Tibial artery (tissue), 4 donors: ENCODE data around the gene IQGAP2.

ENCODE experiments used
- DNase-seq, 2 donors: peaks; one replicate each; pipeline ENCODE4 v3.0.0-alpha.2; 2019
- H3K27ac ChIP-seq, 2 donors: fragments of 200-600 bp; sonication (generic) in 1 of 2; 1 replicate in 1 of 2; 2 replicates in 1 of 2; pipeline ENCODE4 v1.5.1; 2018 to 2019; ENCODE audit warnings: mild to moderate bottlenecking in 1 of 2
- H3K27me3 ChIP-seq, 2 donors: fragments of 200-600 bp; sonication (generic) in 1 of 2; one replicate each; pipeline versions ENCODE4 v1.5.1 to v1.6.0; 2016 to 2019
- H3K36me3 ChIP-seq, 3 donors: fragments of 200-600 bp; sonication (generic) in 2 of 3; one replicate each; pipeline ENCODE4 v1.5.1; 2016 to 2019; ENCODE audit warnings: mild to moderate bottlenecking in 2 of 3
- H3K4me1 ChIP-seq, 4 donors: fragments of 200-600 bp; sonication (generic) in 2 of 4; 1 replicate in 3 of 4; 2 replicates in 1 of 4; pipeline ENCODE4 v1.5.1; 2016 to 2019
- H3K4me3 ChIP-seq, 2 donors: fragments of 200-600 bp; sonication (generic) in 1 of 2; 1 replicate in 1 of 2; 2 replicates in 1 of 2; pipeline ENCODE4 v1.5.1; 2018 to 2019; ENCODE audit warnings: mild to moderate bottlenecking in 2 of 2
- H3K9me3 ChIP-seq, 3 donors: fragments of 200-600 bp; sonication (generic) in 1 of 3; one replicate each; pipeline ENCODE4 v1.5.1; 2016 to 2019
- CTCF ChIP-seq, 2 experiments: fragments of 200-600 bp in 1 of 2; fragments of 450-650 bp in 1 of 2; IDR thresholded peaks; one replicate each; pipeline ENCODE4 v1.5.1; 2017 to 2019; ENCODE audit warnings: antibody characterized with exemption in 2 of 2, mild to moderate bottlenecking in 1 of 2, moderate library complexity in 1 of 2
- intact Hi-C: fragments of 100-400 bp; cut with DNase I; formaldehyde crosslinking; loops from one replicate; pipeline ENCODE4 v1.15.0; 2023; ENCODE audit warnings: low total_unique reads

The IQGAP2 gene

GRCh38 chr5:76615759-76616158, 212.7 kb downstream of the IQGAP2 start:
- intact Hi-C loops = no loop called here
- no peaks in the 10 kb centered on the region for H3K9me3 ChIP-seq
- no peak overlapping the region for H3K4me3 ChIP-seq
- H3K27me3 ChIP-seq = no peaks in the 10 kb centered on the region
- no peak for TF ChIP-seq CTCF (IDR thresholded peaks at IDR 0.05)
- no peak for DNase-seq
- no peak overlapping the region for H3K27ac ChIP-seq
- no peaks in the 10 kb centered on the region for H3K36me3 ChIP-seq
- H3K4me1 ChIP-seq = no peaks in the 10 kb centered on the region

- Histone ChIP-seq H3K4me3 (no peak overlapping the region), H3K27ac (no peak overlapping the region), H3K36me3 (no peaks in the 10 kb centered on the region), H3K27me3 (no peaks in the 10 kb centered on the region), H3K4me1 (no peaks in the 10 kb centered on the region), H3K9me3 (no peaks in the 10 kb centered on the region)
- no peak for TF ChIP-seq CTCF (IDR thresholded peaks at IDR 0.05)
- intact Hi-C loops = no loop called here
- DNase-seq = no peak
These were observed 213.1 kb downstream of the IQGAP2 start for GRCh38 chr5:76616206-76616605.

GRCh38 chr5:76617229-76617628, 214.1 kb downstream of the IQGAP2 start:
- no peaks in the 10 kb centered on the region for H3K9me3 ChIP-seq
- intact Hi-C loops = no loop called here
- no peak for DNase-seq
- no peak overlapping the region for H3K27ac ChIP-seq
- no peaks in the 10 kb centered on the region for H3K4me1 ChIP-seq
- H3K27me3 ChIP-seq = no peaks in the 10 kb centered on the region
- no peak overlapping the region for H3K4me3 ChIP-seq
- TF ChIP-seq CTCF (IDR thresholded peaks at IDR 0.05) = no peak
- no peaks in the 10 kb centered on the region for H3K36me3 ChIP-seq

- no peak for TF ChIP-seq CTCF (IDR thresholded peaks at IDR 0.05)
- H3K9me3 ChIP-seq = no peaks in the 10 kb centered on the region
- intact Hi-C loops = no loop called here
- H3K27ac ChIP-seq = no peak overlapping the region
- DNase-seq = no peak
- no peaks in the 10 kb centered on the region for H3K36me3 ChIP-seq
- H3K4me1 ChIP-seq = no peaks in the 10 kb centered on the region
- H3K4me3 ChIP-seq = no peak overlapping the region
- no peaks in the 10 kb centered on the region for H3K27me3 ChIP-seq
These were observed 214.6 kb downstream of the IQGAP2 start for GRCh38 chr5:76617675-76618074.

- Histone ChIP-seq H3K27ac (no peak overlapping the region), H3K27me3 (no peaks in the 10 kb centered on the region), H3K36me3 (no peaks in the 10 kb centered on the region), H3K4me1 (no peaks in the 10 kb centered on the region), H3K4me3 (no peak overlapping the region), H3K9me3 (no peaks in the 10 kb centered on the region)
- no peak for TF ChIP-seq CTCF (IDR thresholded peaks at IDR 0.05)
- intact Hi-C loops = no loop called here
- DNase-seq = no peak
These were observed 217.1 kb downstream of the IQGAP2 start for GRCh38 chr5:76620166-76620565.

- H3K27me3 ChIP-seq = no peaks in the 10 kb centered on the region
These were observed 219.0 kb downstream of the IQGAP2 start for GRCh38 chr5:76622076-76622475.

More at GRCh38 chr5:76622076-76622475, 219.0 kb downstream of the IQGAP2 start:
- Histone ChIP-seq H3K9me3 (no peaks in the 10 kb centered on the region), H3K4me3 (no peak overlapping the region), H3K4me1 (no peaks in the 10 kb centered on the region), H3K27ac (no peak overlapping the region), H3K36me3 (no peaks in the 10 kb centered on the region)
- no peak for TF ChIP-seq CTCF (IDR thresholded peaks at IDR 0.05)
- intact Hi-C loops = no loop called here
- no peak for DNase-seq
